T-helper 1 cell treated with Interleukin-12 subunit alpha and Interleukin-12 subunit beta and Interleukin-4 antibody, amounts not matched to agents 30 ng/mL and 1 ng/mL, for 36 hours (primary cell): ENCODE data around the gene FADS3. TPM values are rescaled to one million over a fixed set of nuclear protein-coding genes. Genes with fewer than 3 reads are reported as not detected.

Source experiments
- intact Hi-C: fragments of 100-400 bp; cut with micrococcal nuclease; formaldehyde crosslinking; loops from one replicate; pipeline ENCODE4 v1.15.1; 2024
- total RNA-seq: library from RNA; stranded (reverse); gene quantifications from 2 replicates; pipeline ENCODE4 v1.2.3, GENCODE V29; 2022

FADS3 gene
- total RNA-seq, 1 donor from 2014 or later, result 9.6 TPM

DNA sequence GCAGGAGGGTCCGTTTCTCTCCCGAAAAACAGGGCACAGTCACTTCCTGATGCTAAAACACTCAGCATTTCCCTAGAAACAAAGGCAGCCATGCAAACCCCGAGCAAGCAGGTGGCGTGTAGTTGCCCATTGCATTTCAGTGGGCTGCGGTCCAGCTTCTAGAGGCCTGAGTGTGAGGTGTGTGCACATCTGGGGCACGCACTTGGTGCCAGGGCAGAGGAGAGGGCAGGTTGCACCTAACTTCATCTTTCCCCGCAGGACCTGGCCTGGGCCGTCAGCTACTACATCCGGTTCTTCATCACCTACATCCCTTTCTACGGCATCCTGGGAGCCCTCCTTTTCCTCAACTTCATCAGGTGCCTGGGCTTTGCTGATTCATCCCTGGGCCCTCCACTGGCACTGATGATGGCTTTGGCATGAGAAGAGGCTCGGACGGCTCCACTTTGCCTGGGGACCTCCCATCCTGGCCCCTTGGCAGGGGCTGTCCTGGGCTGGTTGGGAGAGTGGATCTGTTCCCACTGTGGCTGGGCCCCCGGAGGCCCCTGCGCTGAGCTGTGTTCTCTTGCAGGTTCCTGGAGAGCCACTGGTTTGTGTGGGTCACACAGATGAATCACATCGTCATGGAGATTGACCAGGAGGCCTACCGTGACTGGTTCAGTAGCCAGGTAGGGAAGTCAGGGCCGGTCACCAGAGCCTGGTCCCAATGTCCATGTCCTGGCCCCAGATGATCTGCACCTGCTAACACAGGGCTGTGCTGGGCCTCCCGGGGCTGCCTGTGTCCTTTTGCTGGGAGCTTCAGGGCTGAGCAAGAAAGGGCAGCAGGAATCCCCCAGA, 28.4 kb downstream of the FADS3 start:
- intact Hi-C loops, result no loop called here

- intact Hi-C loops, result no loop called here
These were observed 29.7 kb downstream of the FADS3 start for GRCh38 chr11:61861634-61862033.

GRCh38 chr11:61860054-61860903, 31.1 kb downstream of the FADS3 start:
- intact Hi-C loops, result no loop called here

DNA sequence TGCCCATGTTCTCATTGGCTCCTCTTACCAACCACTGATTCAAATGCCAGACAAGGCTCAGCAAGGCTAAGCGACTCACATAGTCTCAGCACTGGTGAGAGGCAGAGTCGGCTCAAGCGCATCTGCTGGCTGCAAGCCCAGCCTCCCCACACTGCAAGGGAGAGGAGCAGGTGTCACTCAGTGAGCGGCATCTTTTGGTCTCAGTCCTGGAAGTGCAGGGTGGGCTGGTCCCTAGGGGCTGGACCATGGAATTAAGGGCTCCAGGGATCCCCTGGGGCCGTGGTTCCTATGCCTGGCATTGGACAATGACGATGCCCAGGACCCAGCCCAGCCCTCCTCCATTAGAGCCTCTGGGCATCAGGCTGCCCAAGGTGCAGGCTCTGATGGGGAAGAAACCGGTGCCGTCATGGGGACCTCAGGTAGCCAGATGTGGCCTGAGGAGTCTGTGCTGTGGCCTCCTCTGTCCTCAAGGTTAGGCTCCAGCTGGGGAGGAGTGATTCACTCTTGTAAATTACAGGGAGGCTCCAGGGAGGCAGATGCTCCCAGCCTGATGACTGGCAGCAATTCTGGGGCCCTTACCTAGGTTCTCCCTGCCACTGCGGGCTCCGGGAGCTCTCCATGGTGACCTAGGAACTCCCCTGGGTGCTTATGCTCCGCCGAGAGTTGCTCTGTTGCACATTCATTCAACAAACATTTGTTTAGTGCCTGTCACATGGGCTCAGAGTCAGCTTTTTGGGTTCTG, 35.2 kb downstream of the FADS3 start:
- intact Hi-C loops, result no loop called here

GRCh38 chr11:61854966-61855714, 36.2 kb downstream of the FADS3 start:
- intact Hi-C loops, result no loop called here

DNA sequence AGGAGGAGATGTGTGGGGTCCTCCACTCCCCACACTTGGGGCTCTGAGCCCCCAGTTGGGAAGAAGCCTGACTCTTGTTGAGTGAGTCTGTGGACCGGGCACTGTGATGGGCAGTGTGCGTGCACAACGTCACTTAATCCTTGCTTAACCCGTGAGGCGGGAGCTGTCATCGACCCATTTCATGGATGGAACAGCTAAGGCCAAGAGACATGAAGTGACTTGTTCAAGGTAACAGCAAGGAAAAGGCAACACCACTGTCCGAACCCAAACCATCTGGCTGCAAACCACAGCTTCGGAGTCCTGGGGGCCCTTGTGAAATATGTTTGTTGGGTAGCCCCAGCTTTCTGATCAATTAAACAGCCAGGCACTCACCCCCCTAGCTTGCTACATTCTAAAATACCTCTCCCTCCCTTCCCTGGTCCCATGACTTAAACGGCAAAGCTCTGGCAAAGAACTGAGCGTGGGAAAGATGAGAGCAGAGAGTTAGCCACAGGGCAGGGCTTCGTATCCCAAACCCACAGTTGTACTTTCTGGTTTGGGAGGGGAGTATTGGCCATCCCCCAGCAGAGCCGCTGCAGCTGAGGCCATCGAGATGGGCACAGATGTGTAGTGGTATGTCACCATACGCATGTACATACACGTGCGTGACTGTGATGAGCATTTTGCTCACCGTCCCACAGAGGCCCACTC, 37.0 kb downstream of the FADS3 start:
- intact Hi-C loops, result no loop called here

DNA sequence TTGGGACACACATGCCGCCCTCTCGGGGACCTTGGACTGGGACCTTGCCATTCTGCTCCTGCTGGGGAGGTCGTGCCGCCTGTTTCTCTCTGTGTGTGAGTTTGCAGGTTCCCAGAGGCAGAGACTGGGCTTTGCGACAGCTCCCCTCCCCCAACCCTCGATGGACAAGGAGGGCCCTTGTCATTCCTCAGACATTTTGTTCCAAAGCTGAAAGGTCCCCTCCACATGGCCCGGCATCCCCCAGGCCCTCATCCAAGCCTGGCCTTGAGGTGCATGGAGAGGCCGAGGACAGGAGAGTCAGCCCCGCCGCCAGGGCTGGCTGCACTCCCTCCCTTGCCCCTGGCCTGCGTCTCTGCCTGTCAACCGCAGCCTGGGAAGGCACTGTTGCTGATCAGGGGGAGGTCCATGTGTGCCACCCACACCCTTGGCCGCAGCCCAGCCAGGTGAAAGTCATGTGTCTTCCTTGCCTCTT, 37.6 kb downstream of the FADS3 start:
- intact Hi-C loops, result no loop called here

- intact Hi-C loops, result no loop called here
These were observed 39.4 kb downstream of the FADS3 start for GRCh38 chr11:61851900-61852295.

DNA sequence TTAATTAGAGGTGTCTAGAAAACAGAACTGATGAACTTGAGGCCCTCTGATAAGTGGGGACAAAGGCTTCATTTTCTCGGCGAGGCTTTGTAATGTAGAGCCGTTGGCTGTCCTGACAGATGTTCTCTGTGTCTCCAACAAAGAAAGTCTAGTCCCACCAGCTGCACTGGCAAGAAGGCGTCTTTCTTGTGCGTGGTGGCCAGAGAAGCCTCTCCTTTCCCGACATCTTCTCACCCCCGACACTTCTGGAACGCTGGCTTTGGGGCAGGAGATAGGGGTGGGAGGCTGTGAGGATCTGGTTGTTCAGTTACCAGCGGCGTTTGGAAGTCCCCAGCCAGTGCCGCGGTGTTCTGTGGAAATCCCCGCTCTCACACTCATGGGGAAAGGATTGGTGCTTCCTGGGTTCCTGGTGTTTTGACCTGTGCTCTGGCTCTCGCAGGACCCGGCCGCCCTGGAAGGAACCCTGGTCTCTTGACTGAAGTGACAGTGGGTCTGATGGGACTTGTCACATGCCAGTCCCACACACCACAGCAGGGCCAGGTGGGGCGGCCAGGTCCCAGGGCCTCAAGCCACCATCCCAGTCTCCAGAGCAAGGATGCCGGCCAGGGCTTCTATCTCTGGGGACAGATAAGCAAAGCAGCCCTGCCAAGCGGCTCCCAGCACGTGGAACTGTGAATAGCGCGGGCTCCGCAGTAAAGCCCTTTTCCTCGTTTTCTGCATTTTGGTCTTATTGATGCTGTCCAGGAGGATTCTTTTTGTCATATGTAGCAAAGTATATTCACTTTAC, 40.0 kb downstream of the FADS3 start:
- intact Hi-C loops, result no loop called here

GRCh38 chr11:61850687-61851086, 40.7 kb downstream of the FADS3 start:
- intact Hi-C loops, result no loop called here

DNA sequence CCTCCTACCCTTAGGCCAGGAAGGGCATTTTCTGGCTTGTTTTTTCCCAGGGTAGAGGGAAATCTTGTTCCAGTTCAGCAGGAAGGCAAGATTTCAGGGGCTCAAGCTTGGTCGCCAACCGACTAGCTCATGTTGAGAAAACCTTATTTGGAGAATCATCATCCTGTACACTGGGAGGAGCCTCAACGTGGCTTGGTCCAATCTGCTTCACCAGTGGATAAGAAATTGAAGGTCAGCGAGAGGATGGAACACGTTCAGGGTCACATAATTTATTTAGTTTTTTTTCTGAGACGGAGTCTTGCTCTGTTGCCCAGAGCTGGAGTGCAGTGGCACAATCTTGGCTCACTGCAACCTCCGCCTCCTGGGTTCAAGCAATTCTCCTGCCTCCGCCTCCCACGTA, 42.7 kb downstream of the FADS3 start:
- intact Hi-C loops, result no loop called here

- intact Hi-C loops, result no loop called here
These were observed 43.3 kb downstream of the FADS3 start for GRCh38 chr11:61847914-61848581.

- intact Hi-C loops, result no loop called here
These were observed 44.9 kb downstream of the FADS3 start for GRCh38 chr11:61846362-61847020.

DNA sequence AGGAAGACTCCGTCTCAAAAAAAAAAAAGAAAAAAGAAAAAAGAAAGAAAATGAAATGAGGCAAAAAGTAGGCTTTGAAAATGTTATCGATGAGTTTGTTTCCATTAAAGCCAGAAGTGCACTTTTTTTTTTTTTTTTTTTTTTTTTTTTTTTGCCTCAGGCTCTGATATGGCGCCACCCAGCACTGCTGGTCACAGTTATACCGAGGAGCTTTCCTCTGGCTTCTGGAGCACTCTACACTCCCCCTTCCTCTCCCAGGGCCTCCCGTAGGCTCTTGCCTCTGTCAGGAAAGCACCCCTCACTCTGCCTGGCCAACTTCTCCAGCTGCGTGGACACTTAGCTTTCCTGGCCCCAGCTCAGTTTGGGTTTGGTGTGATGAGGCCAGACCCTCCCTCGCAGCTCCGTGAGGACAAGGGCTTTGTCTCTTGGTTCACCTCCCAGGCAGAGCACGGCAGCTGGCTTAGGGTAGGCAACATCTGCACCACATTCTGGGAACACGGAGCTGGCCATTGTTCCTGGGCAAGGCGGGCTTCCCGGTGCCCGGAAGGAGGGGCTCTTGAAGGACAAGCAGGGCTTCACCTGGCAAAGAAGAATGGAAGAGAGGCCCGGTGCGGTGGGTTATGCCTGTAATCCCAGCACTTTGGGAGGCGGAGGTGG, 46.3 kb downstream of the FADS3 start:
- intact Hi-C loops, result no loop called here

DNA sequence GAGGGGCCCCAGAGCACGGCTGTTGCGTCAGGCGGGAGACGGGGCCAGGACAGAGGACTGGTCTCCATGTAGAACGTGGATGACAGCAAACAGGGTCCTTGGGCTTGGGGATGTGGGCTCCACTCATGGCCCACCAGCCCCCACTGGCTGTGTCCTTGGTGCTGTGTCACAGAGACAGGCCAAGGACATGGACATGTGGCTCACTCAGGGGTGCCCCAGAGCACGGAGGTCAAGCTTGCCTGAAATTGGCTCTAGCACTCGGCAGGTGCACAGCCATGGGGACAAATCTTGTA, 48.9 kb downstream of the FADS3 start:
- intact Hi-C loops, result no loop called here

DNA sequence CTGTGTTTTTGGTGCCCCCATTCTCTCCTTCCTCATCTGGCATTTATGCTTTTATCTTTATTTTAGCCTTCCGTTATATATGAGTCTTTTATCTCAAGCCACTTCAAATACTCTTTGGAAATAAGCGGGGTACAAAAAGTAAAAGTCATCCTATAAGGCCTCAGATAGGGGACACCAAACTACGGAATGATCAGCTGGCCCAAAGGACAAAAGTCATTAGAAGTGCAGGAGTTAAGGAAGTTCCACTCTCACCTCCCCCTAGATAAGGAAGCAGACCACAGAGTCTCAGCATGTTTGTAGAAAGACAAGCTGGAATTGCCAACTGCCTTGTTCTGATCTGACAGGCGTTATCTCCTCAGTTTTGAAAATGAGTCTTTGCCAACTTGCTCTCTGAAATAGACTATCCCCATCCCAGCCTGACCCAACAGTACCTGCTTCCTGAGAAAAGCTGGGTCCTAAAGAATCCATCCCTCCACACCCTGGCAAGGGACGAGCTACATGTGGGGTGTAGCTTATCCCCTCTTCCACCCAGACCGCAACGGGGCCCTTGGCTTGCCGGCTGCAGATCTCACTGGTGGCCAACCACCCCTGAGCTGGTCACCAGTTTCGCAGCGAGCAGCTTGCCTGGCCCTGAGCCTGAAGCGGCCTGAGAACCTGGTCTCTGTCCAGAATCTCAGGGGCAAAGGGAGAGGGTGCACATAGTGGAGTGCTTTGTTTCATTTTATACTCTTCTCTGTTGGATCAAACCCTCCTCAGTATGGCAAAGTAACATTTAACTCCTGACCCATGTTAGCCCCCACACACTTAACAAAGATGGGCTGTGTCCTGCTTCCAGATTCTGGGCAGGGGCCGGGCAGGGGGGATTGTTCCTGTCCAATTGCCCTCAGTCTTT, 49.5 kb downstream of the FADS3 start:
- intact Hi-C loops, result no loop called here

DNA sequence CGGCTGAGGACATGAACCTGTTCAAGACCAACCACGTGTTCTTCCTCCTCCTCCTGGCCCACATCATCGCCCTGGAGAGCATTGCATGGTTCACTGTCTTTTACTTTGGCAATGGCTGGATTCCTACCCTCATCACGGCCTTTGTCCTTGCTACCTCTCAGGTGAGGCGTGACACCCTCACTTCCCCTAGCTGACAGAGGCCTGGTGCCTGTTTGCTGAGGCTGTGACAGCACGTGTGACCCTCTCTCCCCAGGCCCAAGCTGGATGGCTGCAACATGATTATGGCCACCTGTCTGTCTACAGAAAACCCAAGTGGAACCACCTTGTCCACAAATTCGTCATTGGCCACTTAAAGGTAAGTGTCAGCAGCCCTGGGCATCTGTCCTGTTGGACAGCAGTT, 51.0 kb downstream of the FADS3 start:
- intact Hi-C loops, result no loop called here
